ENCODE results near the gene AFAP1.

AFAP1 gene

DNA sequence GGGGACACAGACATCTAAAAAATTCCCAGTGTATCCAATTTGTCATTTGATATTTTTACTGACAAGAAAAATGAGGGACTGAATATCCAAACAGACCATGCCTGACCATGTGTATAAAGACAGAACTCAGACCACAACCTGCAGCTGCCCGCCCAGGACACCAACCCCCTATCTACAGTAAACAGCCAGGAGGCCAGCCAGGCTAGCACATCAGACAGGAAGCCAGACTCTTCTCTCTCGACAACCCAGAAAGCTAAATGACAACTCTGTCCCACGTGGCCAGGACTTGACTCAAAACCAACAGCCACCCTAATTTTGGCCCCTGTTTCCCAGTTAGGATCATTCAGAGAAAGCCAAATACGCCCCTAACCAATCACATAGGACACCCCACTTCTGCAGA is 15.1 kb downstream of the AFAP1 start:
- TF ChIP-seq SIN3A (IDR thresholded peaks at IDR 0.05; ENCODE audit: borderline replicate concordance, insufficient read depth, low read length) (peak; percentile 89; the same call in 1 of the 2 replicates), POLR2AphosphoS5 (IDR thresholded peaks at IDR 0.05; ENCODE audit: low read depth, low read length) (no peak), FOXP2 (optimal IDR thresholded peaks at IDR 0.05; ENCODE audit: borderline replicate concordance, extremely low read depth, extremely low read length, insufficient read depth) (peak; percentile 86), TAF1 (IDR thresholded peaks at IDR 0.05; ENCODE audit: borderline replicate concordance, insufficient read depth, low read length) (no peak)

DNA sequence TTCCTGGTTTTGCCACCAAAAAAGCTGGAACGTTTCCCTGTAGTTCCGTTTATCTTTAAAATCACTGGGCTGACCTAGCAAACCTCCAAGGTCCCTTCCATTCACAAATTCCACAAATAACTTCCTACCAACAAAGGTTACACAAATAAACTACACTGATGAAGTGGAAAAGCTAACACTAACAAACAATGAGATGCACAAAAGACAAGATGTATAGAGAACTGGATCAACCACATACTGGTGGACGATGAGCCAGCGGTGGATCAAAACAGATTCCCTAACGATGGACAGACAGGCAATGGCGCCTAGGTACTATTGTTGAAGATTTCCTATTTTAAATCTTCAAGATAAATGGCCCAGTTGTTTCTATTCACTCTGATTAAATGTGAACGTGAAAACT is 15.5 kb downstream of the AFAP1 start:
- TF ChIP-seq, protein P1, sequence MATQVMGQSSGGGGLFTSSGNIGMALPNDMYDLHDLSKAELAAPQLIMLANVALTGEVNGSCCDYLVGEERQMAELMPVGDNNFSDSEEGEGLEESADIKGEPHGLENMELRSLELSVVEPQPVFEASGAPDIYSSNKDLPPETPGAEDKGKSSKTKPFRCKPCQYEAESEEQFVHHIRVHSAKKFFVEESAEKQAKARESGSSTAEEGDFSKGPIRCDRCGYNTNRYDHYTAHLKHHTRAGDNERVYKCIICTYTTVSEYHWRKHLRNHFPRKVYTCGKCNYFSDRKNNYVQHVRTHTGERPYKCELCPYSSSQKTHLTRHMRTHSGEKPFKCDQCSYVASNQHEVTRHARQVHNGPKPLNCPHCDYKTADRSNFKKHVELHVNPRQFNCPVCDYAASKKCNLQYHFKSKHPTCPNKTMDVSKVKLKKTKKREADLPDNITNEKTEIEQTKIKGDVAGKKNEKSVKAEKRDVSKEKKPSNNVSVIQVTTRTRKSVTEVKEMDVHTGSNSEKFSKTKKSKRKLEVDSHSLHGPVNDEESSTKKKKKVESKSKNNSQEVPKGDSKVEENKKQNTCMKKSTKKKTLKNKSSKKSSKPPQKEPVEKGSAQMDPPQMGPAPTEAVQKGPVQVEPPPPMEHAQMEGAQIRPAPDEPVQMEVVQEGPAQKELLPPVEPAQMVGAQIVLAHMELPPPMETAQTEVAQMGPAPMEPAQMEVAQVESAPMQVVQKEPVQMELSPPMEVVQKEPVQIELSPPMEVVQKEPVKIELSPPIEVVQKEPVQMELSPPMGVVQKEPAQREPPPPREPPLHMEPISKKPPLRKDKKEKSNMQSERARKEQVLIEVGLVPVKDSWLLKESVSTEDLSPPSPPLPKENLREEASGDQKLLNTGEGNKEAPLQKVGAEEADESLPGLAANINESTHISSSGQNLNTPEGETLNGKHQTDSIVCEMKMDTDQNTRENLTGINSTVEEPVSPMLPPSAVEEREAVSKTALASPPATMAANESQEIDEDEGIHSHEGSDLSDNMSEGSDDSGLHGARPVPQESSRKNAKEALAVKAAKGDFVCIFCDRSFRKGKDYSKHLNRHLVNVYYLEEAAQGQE (IDR thresholded peaks at IDR 0.05; ENCODE audit: insufficient read depth in 1 of 2, low read depth in 2 of 2, low read length in 2 of 2), result no peak
- no peak for TF ChIP-seq FOXP2 (optimal IDR thresholded peaks at IDR 0.05; ENCODE audit: borderline replicate concordance, extremely low read depth, extremely low read length, insufficient read depth)
- no peak for TF ChIP-seq POLR2AphosphoS5 (IDR thresholded peaks at IDR 0.05; ENCODE audit: low read depth, low read length)
- TF ChIP-seq TAF1 (IDR thresholded peaks at IDR 0.05; ENCODE audit: borderline replicate concordance, insufficient read depth, low read length), result no peak
- peak; percentile 75; the same call in 1 of the 2 replicates for TF ChIP-seq SIN3A (IDR thresholded peaks at IDR 0.05; ENCODE audit: borderline replicate concordance, insufficient read depth, low read length)

DNA sequence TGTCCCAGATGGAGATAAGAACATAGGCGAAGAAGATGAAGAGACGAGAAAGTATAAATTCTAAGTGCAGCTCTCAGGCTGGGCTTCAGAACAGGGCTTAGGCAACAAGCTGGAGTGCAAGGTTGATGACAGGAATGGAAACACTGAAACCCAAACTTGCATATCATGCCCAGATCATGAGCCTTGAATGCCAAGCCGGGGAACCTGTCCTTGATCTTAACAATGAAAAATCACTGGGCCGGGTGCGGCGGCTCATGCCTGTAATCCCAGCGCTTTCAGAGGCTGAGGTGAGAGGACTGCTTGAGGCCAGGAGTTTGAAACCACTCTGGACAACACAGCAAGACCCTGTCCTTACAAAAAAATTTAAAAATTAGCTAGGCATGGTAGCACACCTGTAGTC is 17.2 kb downstream of the AFAP1 start:
- TF ChIP-seq FOXP2 (optimal IDR thresholded peaks at IDR 0.05; ENCODE audit: borderline replicate concordance, extremely low read depth, extremely low read length, insufficient read depth), result no peak
- TF ChIP-seq, protein P1 (IDR thresholded peaks at IDR 0.05; ENCODE audit: insufficient read depth in 1 of 2, low read depth in 2 of 2, low read length in 2 of 2), result no peak
- TF ChIP-seq POLR2AphosphoS5 (IDR thresholded peaks at IDR 0.05; ENCODE audit: low read depth, low read length), result no peak
- no peak for TF ChIP-seq SIN3A (IDR thresholded peaks at IDR 0.05; ENCODE audit: borderline replicate concordance, insufficient read depth, low read length)
- no peak for TF ChIP-seq TAF1 (IDR thresholded peaks at IDR 0.05; ENCODE audit: borderline replicate concordance, insufficient read depth, low read length)

DNA sequence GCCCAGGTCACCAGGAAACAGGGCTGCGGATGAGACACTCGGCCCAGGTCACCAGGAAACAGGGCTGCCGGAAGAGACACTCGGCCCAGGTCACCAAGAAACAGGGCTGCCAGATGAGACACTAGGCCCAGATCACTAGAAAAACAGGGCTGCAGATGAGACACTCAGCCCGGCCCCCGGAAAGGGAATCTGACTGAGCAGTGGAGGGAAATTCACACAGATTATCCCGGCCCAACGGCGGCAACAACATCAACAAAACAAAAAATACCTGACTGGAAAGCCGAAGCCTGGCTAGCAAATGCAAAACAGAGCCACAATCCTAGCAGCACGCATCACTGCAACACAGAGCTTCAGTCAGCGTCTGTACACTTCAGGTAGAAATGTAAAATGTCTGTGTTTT is 20.7 kb downstream of the AFAP1 start:
- TF ChIP-seq SIN3A (IDR thresholded peaks at IDR 0.05; ENCODE audit: borderline replicate concordance, insufficient read depth, low read length) (no peak), TAF1 (IDR thresholded peaks at IDR 0.05; ENCODE audit: borderline replicate concordance, insufficient read depth, low read length) (no peak), POLR2AphosphoS5 (IDR thresholded peaks at IDR 0.05; ENCODE audit: low read depth, low read length) (no peak)
- TF ChIP-seq, protein P1 (IDR thresholded peaks at IDR 0.05; ENCODE audit: insufficient read depth in 1 of 2, low read depth in 2 of 2, low read length in 2 of 2), result no peak

DNA sequence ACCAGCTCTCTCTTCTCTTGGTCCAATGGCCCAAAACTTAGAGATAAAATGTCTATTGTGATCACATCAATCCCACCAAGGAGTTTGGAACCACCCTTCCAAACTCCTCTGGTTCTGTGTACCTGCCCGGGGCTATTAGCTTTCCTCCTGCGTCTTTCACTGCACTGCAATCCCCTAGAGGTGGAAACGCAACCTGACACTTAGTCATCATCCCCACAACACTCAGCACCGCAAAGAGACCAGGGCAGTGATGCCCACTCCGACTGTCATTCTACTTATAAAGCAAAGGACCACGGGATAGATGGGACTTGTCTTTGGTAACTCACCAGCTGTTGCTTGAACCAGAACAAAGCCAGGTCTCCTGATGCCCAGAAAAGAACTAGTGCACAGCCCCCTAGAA is 22.0 kb downstream of the AFAP1 start:
- TF ChIP-seq, protein P1 (IDR thresholded peaks at IDR 0.05; ENCODE audit: insufficient read depth in 1 of 2, low read depth in 2 of 2, low read length in 2 of 2), result no peak
- no peak for TF ChIP-seq FOXP2 (optimal IDR thresholded peaks at IDR 0.05; ENCODE audit: borderline replicate concordance, extremely low read depth, extremely low read length, insufficient read depth)
- TF ChIP-seq TAF1 (IDR thresholded peaks at IDR 0.05; ENCODE audit: borderline replicate concordance, insufficient read depth, low read length), result no peak
- TF ChIP-seq SIN3A (IDR thresholded peaks at IDR 0.05; ENCODE audit: borderline replicate concordance, insufficient read depth, low read length), result no peak
- no peak for TF ChIP-seq POLR2AphosphoS5 (IDR thresholded peaks at IDR 0.05; ENCODE audit: low read depth, low read length)

Data from PFSK-1 (cell line).